Mammary epithelial cell (primary cell): ENCODE results near the gene SRRM4.

Source experiments
- CTCF ChIP-seq, 2 donors: IDR thresholded peaks in 1 of 2; conservative IDR thresholded peaks in 1 of 2; 2 replicates each; pipeline ENCODE4 v1.5.1; 2011 to 2012; ENCODE audit warnings: inconsistent platforms in 2 of 2, low read length in 2 of 2, mild to moderate bottlenecking in 2 of 2, control low read depth in 1 of 2, low read depth in 1 of 2; ENCODE audit not compliant: insufficient read depth in 1 of 2; ENCODE audit errors: extremely low read depth in 1 of 2
- EZH2 ChIP-seq: IDR thresholded peaks from 2 replicates; pipeline ENCODE4 v1.6.1; 2012; ENCODE audit warnings: low read length, inconsistent platforms, borderline replicate concordance

- TF ChIP-seq CTCF (conservative IDR thresholded peaks at IDR 0.05 in 1 of 2, IDR thresholded peaks at IDR 0.05 in 1 of 2; ENCODE audit: extremely low read depth in 1 of 2, insufficient read depth in 1 of 2, low read depth in 1 of 2, low read length in 2 of 2) (no peak), EZH2 (no peak)
Observed at GRCh38 chr12:119175081-119175480, 193.7 kb downstream of the SRRM4 start.
